Upper lobe of right lung (tissue), 1 donor: ENCODE measurements around the gene ERCC6L2. TPM values are rescaled to one million over a fixed set of nuclear protein-coding genes. Genes with fewer than 3 reads are reported as not detected.

Experiments
- ATAC-seq: fragments of 200-7000 bp; cut with Tn5 transposase; one replicate; pipeline ENCODE4 v1.9.1; 2020; ENCODE audit warnings: mild to moderate bottlenecking, moderate library complexity
- DNase-seq: peaks from one replicate; pipeline ENCODE4 v3.0.0-alpha.2; 2020
- H3K27ac ChIP-seq: fragments of 200-600 bp; one replicate; pipeline ENCODE4 v1.8.0; 2022
- H3K27me3 ChIP-seq: fragments of 200-600 bp; one replicate; pipeline ENCODE4 v1.8.0; 2022; ENCODE audit warnings: mild to moderate bottlenecking
- H3K36me3 ChIP-seq: fragments of 200-600 bp; one replicate; pipeline ENCODE4 v1.8.0; 2022
- H3K4me1 ChIP-seq: fragments of 200-600 bp; one replicate; pipeline ENCODE4 v1.8.0; 2022
- H3K4me3 ChIP-seq: fragments of 200-600 bp; one replicate; pipeline ENCODE4 v1.8.0; 2022; ENCODE audit warnings: mild to moderate bottlenecking
- H3K9me3 ChIP-seq: fragments of 200-600 bp; one replicate; pipeline ENCODE4 v1.8.0; 2022
- CTCF ChIP-seq: fragments of 200-600 bp; IDR thresholded peaks from one replicate; pipeline ENCODE4 v1.8.0; 2022; ENCODE audit warnings: antibody characterized with exemption
- intact Hi-C: fragments of 100-400 bp; cut with DNase I; formaldehyde crosslinking; loops from one replicate; pipeline ENCODE4 v1.11.0; 2022
- total RNA-seq: library from RNA; stranded (reverse); fragmentation: NEBNext Ultra II Directional; extraction: Animal tissue kit (Norgen Biotek cat#: 25700); gene quantifications from one replicate; pipeline ENCODE4 v1.2.1, GENCODE V29; 2021
- donor health status: DM: no; HTN: yes; CAD: no; lungs with severe emphysema.

The ERCC6L2 gene
- total RNA-seq, 1 donor from 2014 or later: 43.8 TPM

- ATAC-seq (no peak), DNase-seq (no peak)
- Histone ChIP-seq H3K27ac (no peak overlapping the region), H3K4me3 (no peak overlapping the region), H3K9me3 (no peaks in the 10 kb centered on the region), H3K4me1 (no peaks in the 10 kb centered on the region), H3K36me3 (peaks cover 13% of the 10 kb centered on the region), H3K27me3 (no peaks in the 10 kb centered on the region)
- TF ChIP-seq CTCF: no peak
- intact Hi-C loops: no loop called here
Observed at GRCh38 chr9:95966306-95966705, 90.8 kb downstream of the ERCC6L2 start.

GRCh38 chr9:95970317-95970716, 94.8 kb downstream of the ERCC6L2 start:
- no peak overlapping the region for H3K4me3 ChIP-seq
- no peak overlapping the region for H3K27ac ChIP-seq
- TF ChIP-seq CTCF: no peak
- H3K4me1 ChIP-seq: no peaks in the 10 kb centered on the region
- ATAC-seq: no peak
- no peak for DNase-seq
- intact Hi-C loops: no loop called here
- H3K36me3 ChIP-seq: peaks cover 31% of the 10 kb centered on the region
- no peaks in the 10 kb centered on the region for H3K27me3 ChIP-seq
- H3K9me3 ChIP-seq: no peaks in the 10 kb centered on the region

- Histone ChIP-seq H3K27ac (no peak overlapping the region), H3K9me3 (no peaks in the 10 kb centered on the region), H3K27me3 (no peaks in the 10 kb centered on the region), H3K4me1 (no peaks in the 10 kb centered on the region), H3K36me3 (peaks cover 31% of the 10 kb centered on the region), H3K4me3 (no peak overlapping the region)
- TF ChIP-seq CTCF: no peak
- ATAC-seq (no peak), DNase-seq (no peak)
- intact Hi-C loops: no loop called here
Observed at GRCh38 chr9:95971815-95972214, 96.3 kb downstream of the ERCC6L2 start.

GRCh38 chr9:95974389-95974788, 98.9 kb downstream of the ERCC6L2 start:
- Histone ChIP-seq H3K4me1 (no peaks in the 10 kb centered on the region), H3K27me3 (no peaks in the 10 kb centered on the region), H3K27ac (no peak overlapping the region), H3K4me3 (no peak overlapping the region), H3K36me3 (peaks cover 36% of the 10 kb centered on the region), H3K9me3 (no peaks in the 10 kb centered on the region)
- DNase-seq (no peak), ATAC-seq (no peak)
- intact Hi-C loops: no loop called here
- no peak for TF ChIP-seq CTCF

- H3K9me3 ChIP-seq: no peaks in the 10 kb centered on the region
- H3K4me3 ChIP-seq: no peak overlapping the region
- peaks cover 14% of the 10 kb centered on the region for H3K36me3 ChIP-seq
- intact Hi-C loops: no loop called here
- ATAC-seq: no peak
- H3K27ac ChIP-seq: no peak overlapping the region
- no peaks in the 10 kb centered on the region for H3K27me3 ChIP-seq
- no peak for DNase-seq
- no peak for TF ChIP-seq CTCF
- H3K4me1 ChIP-seq: no peaks in the 10 kb centered on the region
Observed at GRCh38 chr9:95977371-95977770, 101.9 kb downstream of the ERCC6L2 start.

GRCh38 chr9:95978106-95978505, 102.6 kb downstream of the ERCC6L2 start:
- H3K9me3 ChIP-seq: no peaks in the 10 kb centered on the region
- peaks cover 6% of the 10 kb centered on the region for H3K36me3 ChIP-seq
- DNase-seq (no peak), ATAC-seq (no peak)
- H3K27me3 ChIP-seq: no peaks in the 10 kb centered on the region
- intact Hi-C loops: no loop called here
- H3K27ac ChIP-seq: no peak overlapping the region
- TF ChIP-seq CTCF: no peak
- no peaks in the 10 kb centered on the region for H3K4me1 ChIP-seq
- H3K4me3 ChIP-seq: no peak overlapping the region
